K562 (cell line): Measurements from ENCODE around the gene TARBP1. TPM values are rescaled to one million over a fixed set of nuclear protein-coding genes. Genes with fewer than 3 reads are reported as not detected.

ENCODE experiments used
- BCOR ChIP-seq: fragments of 450-650 bp; IDR thresholded peaks from 2 replicates; pipeline ENCODE4 v1.6.1; 2016
- CC2D1A ChIP-seq: fragments of 450-650 bp; IDR thresholded peaks from 2 replicates; pipeline ENCODE4 v1.6.1; 2017; ENCODE audit warnings: mild to moderate bottlenecking
- CREM ChIP-seq: IDR thresholded peaks from 2 replicates; pipeline ENCODE4 v1.6.1; 2014; ENCODE audit warnings: antibody characterized with exemption, low read depth
- CTCF ChIP-seq, 3 experiments: IDR thresholded peaks in 2 of 3; conservative IDR thresholded peaks in 1 of 3; 2 replicates each; pipeline ENCODE4 v1.5.1; 2011 to 2012; ENCODE audit warnings: low read length in 3 of 3, mild to moderate bottlenecking in 3 of 3, control low read depth in 2 of 3, improper control_type of control experiment in 1 of 3, inconsistent platforms in 1 of 3, low read depth in 1 of 3, mixed read lengths in 1 of 3, moderate library complexity in 1 of 3; ENCODE audit not compliant: insufficient read depth in 2 of 3
- DEAF1 ChIP-seq: fragments of 450-650 bp; formaldehyde crosslinking; IDR thresholded peaks from 2 replicates; pipeline ENCODE4 v1.4.0; 2020; ENCODE audit warnings: mild to moderate bottlenecking, moderate library complexity
- ESRRA ChIP-seq: fragments of 450-650 bp; IDR thresholded peaks from 2 replicates; pipeline ENCODE4 v1.6.1; 2014; ENCODE audit warnings: low read depth, mild to moderate bottlenecking, moderate library complexity, borderline replicate concordance
- FOXK2 ChIP-seq, 2 experiments: fragments of 450-650 bp; IDR thresholded peaks in 1 of 2; conservative IDR thresholded peaks in 1 of 2; 2 replicates each; pipeline ENCODE4 v1.6.1; 2016; ENCODE audit warnings: low read depth in 2 of 2, mild to moderate bottlenecking in 1 of 2
- FOXO4 ChIP-seq: fragments of 450-650 bp; formaldehyde crosslinking; IDR thresholded peaks from 2 replicates; pipeline ENCODE4 v1.4.0; 2020; ENCODE audit warnings: mild to moderate bottlenecking, moderate library complexity
- JUN ChIP-seq, 2 experiments: sonication (generic) in 1 of 2; formaldehyde crosslinking in 1 of 2; IDR thresholded peaks; 2 replicates each; pipeline versions ENCODE4 v1.6.1 to v1.8.0; 2012 to 2022; ENCODE audit warnings: borderline replicate concordance in 2 of 2, mild to moderate bottlenecking in 2 of 2, improper control_type of control experiment in 1 of 2, low read depth in 1 of 2, low read length in 1 of 2, missing genetic modification reagents in 1 of 2
- LEF1 ChIP-seq: fragments of 450-650 bp; IDR thresholded peaks from 2 replicates; pipeline ENCODE4 v1.6.1; 2016; ENCODE audit warnings: mild to moderate bottlenecking
- MAFK ChIP-seq: IDR thresholded peaks from 2 replicates; pipeline ENCODE4 v1.6.1; 2011; ENCODE audit warnings: low read length, improper control_type of control experiment
- STAG1 ChIP-seq: sonication (generic); formaldehyde crosslinking; IDR thresholded peaks from 2 replicates; pipeline ENCODE4 v1.5.0; 2020; ENCODE audit warnings: missing genetic modification reagents, borderline replicate concordance
- THRAP3 ChIP-seq: fragments of 450-650 bp; IDR thresholded peaks from 2 replicates; pipeline ENCODE4 v1.6.1; 2016; ENCODE audit warnings: mild to moderate bottlenecking, inconsistent platforms, borderline replicate concordance
- ZBED1 ChIP-seq: IDR thresholded peaks from 2 replicates; pipeline ENCODE4 v1.6.1; 2014
- ZMIZ1 ChIP-seq, 2 experiments: fragments of 150-350 bp in 1 of 2; IDR thresholded peaks; 2 replicates each; pipeline ENCODE4 v1.6.1; 2012 to 2016; ENCODE audit warnings: low read depth in 2 of 2, low read length in 2 of 2, mild to moderate bottlenecking in 1 of 2, moderate library complexity in 1 of 2
- ZNF644 ChIP-seq: fragments of 200-800 bp; sonication (Bioruptor generic); IDR thresholded peaks from 2 replicates; pipeline ENCODE4 v1.6.1; 2016; ENCODE audit warnings: low read depth, missing genetic modification characterization, missing compliant biosample characterization
- ZNF717 ChIP-seq: fragments of 250-450 bp; sonication (Bioruptor Pico); IDR thresholded peaks from 2 replicates; pipeline ENCODE4 v1.5.0; 2021
- ZNF79 ChIP-seq: fragments of 250-450 bp; sonication (Bioruptor Pico); IDR thresholded peaks from 2 replicates; pipeline ENCODE4 v1.4.0; 2020; ENCODE audit warnings: low read depth, mild to moderate bottlenecking, moderate library complexity
- polyA plus RNA-seq, 8 experiments: library from polyadenylated mRNA; depleted of rRNA in 4 of 8; stranded (reverse) in 5 of 8; unstranded in 3 of 8; fragments of >200 nt; fragmentation: Nextera tagmentation in 2 of 8; fragmentation: Illumina TruSeq in 1 of 8; extraction: Ambion mirVana in 2 of 8; extraction: Trizol in 1 of 8; gene quantifications; 2 replicates each; pipeline versions ENCODE4 v1.2.1 to v1.2.3, GENCODE V29; 2011 to 2014; ENCODE audit warnings: inconsistent platforms in 1 of 8, missing spikeins in 1 of 8
- total RNA-seq, 7 experiments: library from RNA; depleted of rRNA in 6 of 7; stranded (reverse); fragments of >200 nt in 6 of 7; fragmentation: Illumina TruSeq in 2 of 7; extraction: Trizol in 2 of 7; gene quantifications; 2 replicates each; pipeline versions ENCODE4 v1.2.1 to v1.2.3, GENCODE V29; 2011 to 2021; ENCODE audit warnings: low replicate concordance in 1 of 7

The TARBP1 gene
- total and polyA plus RNA-seq, 9 of the 15 experiments (the other 6 are each of a cell fraction or from before 2014, with no cell fraction given), result 8.8 to 48.0 (median 22.9) TPM

GRCh38 chr1:234499119-234499942 lies 20.4 kb upstream of the TARBP1 start (continued):
- TF ChIP-seq ZMIZ1 (IDR thresholded peaks at IDR 0.05; ENCODE audit: low read depth in 2 of 2, low read length in 2 of 2), result 0 out of 4 replicates have a peak, but pooled peaks of 1 of the 2 experiments have one; percentile 27
- TF ChIP-seq CC2D1A, result peak; percentile 96
- TF ChIP-seq FOXK2 (conservative IDR thresholded peaks at IDR 0.05 in 1 of 2, IDR thresholded peaks at IDR 0.05 in 1 of 2; ENCODE audit: low read depth in 2 of 2), result 0 out of 4 replicates have a peak, but pooled peaks of 1 of the 2 experiments have one; percentile 25
- no peak for TF ChIP-seq MAFK
- peak; percentile 100 for TF ChIP-seq DEAF1 (CRISPR knock-in tag)
- no peak for TF ChIP-seq LEF1
- peak; percentile 100 for TF ChIP-seq STAG1 (CRISPR knock-in tag)
- TF ChIP-seq THRAP3, result no peak; the same call in 1 of the 2 replicates
- TF ChIP-seq JUN (IDR thresholded peaks at IDR 0.05; ENCODE audit: borderline replicate concordance, low read depth, low read length), result no peak
- no peak for TF ChIP-seq JUN (CRISPR knock-in tag; IDR thresholded peaks at IDR 0.05; ENCODE audit: borderline replicate concordance)
- no peak for TF ChIP-seq ZNF717 (CRISPR knock-in tag)
- TF ChIP-seq ZNF644 (tag), result peak; percentile 89
- peak; percentile 52; the same call in 1 of the 2 replicates for TF ChIP-seq ZNF79 (CRISPR knock-in tag)
- peak; percentile 49; the same call in 1 of the 2 replicates for TF ChIP-seq ESRRA
- peak; percentile 95 to 99 (median 98) for TF ChIP-seq CTCF (IDR thresholded peaks at IDR 0.05 in 2 of 3, conservative IDR thresholded peaks at IDR 0.05 in 1 of 3; ENCODE audit: insufficient read depth in 2 of 3, low read depth in 1 of 3, low read length in 3 of 3)
- 0 out of 2 replicates have a peak, but pooled peaks have one; percentile 24 for TF ChIP-seq ZBED1
- TF ChIP-seq FOXO4 (CRISPR knock-in tag), result 0 out of 2 replicates have a peak, but pooled peaks have one; percentile 56
- TF ChIP-seq CREM, result peak; percentile 59; the same call in 1 of the 2 replicates
- peak; percentile 29; the same call in 1 of the 2 replicates for TF ChIP-seq BCOR
